ENCODE results near the gene SUCNR1.
"Not testable (repeated sequence)": the region's sequence is repeated elsewhere in the genome, so short reads cannot be mapped to it uniquely, and the experiment has no call there.

GRCh38 chr3:151887450-151888211 lies 14.2 kb downstream of the SUCNR1 start:
- TF ChIP-seq, protein P1, sequence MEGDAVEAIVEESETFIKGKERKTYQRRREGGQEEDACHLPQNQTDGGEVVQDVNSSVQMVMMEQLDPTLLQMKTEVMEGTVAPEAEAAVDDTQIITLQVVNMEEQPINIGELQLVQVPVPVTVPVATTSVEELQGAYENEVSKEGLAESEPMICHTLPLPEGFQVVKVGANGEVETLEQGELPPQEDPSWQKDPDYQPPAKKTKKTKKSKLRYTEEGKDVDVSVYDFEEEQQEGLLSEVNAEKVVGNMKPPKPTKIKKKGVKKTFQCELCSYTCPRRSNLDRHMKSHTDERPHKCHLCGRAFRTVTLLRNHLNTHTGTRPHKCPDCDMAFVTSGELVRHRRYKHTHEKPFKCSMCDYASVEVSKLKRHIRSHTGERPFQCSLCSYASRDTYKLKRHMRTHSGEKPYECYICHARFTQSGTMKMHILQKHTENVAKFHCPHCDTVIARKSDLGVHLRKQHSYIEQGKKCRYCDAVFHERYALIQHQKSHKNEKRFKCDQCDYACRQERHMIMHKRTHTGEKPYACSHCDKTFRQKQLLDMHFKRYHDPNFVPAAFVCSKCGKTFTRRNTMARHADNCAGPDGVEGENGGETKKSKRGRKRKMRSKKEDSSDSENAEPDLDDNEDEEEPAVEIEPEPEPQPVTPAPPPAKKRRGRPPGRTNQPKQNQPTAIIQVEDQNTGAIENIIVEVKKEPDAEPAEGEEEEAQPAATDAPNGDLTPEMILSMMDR (IDR thresholded peaks at IDR 0.05) = not testable (repeated sequence)
- not testable (repeated sequence) for TF ChIP-seq POLR2A (IDR thresholded peaks at IDR 0.05)

Measured in adrenal gland (tissue), 5 donors.